LoVo (cell line): ENCODE results near the gene SNX20.

Experiments
- DNase-seq: peaks from one replicate; pipeline ENCODE4 v3.0.0-alpha.2; 2016; ENCODE audit warnings: low spot score

SNX20 gene

DNA sequence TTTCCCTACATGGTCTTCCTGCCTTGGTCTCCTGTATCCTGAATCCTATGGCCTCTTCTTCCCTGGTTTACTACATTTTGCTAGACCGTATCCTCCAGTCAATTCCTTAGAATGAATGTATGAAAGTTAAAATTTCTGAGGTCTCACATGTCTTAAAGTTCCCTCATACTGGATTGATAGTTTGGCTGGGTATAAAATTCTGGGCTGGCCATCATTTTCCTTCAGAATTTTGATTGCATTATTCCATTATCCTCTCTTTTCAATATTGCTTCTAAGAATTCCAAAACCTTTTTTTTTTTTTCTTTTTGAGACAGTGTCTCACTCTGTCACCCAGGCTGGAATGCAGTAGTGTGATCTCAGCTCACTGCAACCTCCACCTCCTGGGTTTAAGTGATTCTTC lies 23.1 kb upstream of the SNX20 start:
- no peak for DNase-seq

DNA sequence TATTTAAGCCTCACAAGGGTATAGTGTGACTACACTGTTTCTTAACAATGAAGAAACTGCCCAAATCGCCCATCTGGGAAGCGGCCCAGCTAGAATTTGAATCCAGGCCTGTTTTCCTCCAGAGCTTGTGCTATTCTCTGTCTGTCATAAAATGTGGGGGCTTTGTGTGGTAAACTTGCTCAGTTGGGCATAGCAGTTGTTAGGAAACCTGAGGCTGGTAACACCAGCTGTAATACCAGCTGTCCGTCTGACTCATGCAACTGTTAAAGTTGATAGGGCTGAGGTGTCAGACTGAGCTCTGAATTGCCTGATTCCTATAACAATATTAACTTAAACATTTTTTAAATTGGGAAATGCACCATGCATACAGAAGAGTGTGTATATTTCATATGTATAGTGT lies 21.6 kb upstream of the SNX20 start:
- no peak for DNase-seq

- no peak for DNase-seq
These were observed 18.4 kb upstream of the SNX20 start for GRCh38 chr16:50699326-50700159.

DNA sequence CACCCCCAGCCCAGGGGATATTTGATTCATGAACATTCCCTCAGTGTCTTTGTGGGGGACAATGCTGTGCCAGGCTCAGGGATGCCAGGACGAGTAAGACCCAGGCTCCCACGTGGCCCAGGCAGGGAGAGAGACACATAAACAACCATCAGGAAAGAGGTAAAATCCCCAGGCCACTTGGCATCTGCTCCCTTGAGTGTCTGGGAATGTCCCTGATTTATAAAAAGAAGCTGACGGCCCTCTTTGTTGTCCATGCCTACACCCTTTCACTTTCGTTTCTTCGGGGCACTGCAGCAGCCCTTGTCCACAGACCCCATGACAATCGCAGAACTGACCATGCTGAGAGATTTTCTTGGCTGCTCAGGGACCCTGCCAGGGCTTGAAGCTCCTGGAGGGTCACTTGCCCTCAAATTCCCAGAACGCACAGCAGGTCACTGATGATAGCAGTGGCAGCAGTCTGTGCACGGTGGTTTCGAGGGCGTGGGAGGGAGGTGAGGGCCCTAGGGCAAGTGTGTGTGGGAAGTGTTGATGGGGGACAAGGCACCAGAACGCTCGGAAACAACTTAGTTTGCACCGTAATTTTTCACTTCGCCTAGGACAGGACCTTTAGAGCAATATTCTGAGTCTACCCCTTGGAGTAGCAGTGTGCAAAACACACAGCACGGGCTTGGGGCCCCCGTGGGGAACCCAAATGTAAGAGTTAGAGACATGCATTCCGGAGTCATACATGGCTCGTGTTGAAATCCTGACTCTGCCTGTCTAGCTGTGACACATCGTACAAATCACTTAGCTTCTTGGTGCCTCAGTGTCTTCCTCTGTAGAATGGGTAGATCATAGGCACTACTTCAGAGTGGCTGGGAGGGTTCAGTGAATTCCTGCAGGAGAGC lies 17.0 kb upstream of the SNX20 start:
- DNase-seq, result no peak

- DNase-seq, result no peak
These were observed 16.3 kb upstream of the SNX20 start for GRCh38 chr16:50697421-50697715.

DNA sequence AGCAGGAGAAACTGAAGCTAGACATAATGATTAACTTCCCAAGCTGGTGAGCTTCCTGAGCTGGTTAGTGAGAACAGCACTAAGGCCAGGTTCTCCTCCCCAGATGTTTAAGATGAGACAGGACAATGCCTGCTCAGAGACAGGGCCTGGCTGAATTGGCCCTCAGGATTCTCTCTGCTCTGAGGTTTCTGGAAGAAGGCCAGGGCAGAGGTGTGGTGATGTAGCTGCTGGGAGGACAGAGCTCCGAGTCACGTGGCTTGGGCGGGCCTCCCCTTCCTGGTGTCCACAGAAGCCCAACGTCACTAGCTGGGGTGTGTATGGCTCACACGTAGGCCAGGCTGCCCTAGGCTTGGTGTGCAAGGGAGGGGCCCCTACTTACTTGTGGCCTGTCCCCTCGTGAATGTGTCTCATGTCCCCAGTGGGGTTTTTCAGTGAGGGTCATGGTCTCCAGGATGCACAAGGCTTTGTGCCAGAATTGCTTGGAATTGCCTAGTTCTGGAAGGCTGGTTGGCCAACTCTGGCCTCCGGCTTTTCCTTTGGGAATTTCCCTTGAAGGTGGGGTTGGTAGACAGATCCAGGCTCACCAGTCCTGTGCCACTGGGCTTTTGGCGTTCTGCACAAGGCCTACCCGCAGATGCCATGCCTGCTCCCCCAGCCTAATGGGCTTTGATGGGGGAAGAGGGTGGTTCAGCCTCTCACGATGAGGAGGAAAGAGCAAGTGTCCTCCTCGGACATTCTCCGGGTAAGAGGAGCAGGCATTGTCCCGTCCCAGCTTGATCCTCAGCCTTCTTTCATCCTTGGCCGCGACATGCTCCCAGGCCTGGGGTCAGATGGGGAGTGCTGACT lies 15.7 kb upstream of the SNX20 start:
- peak; percentile 77 for DNase-seq

DNA sequence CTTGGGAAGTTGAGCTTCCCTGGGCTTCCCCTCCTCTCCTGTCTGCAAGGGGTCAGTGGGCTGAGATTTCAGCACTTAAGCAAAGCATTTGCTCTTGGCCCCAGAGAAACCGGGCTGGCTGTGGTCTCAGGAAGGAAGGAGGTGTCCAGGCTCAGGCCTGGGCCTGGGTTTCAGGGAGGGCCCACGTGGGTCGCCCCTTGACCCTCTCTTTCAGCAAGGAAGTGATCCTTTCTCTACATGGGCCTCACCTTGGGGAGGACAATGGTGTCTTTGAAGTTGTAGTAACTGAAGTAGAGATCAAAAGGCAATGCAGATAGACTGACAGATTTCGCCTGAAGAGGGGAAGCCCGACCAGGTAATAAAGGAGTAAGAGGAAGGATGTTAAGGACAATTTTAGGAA lies 15.0 kb upstream of the SNX20 start:
- no peak for DNase-seq

GRCh38 chr16:50695017-50696000 lies 14.2 kb upstream of the SNX20 start:
- no peak for DNase-seq

DNA sequence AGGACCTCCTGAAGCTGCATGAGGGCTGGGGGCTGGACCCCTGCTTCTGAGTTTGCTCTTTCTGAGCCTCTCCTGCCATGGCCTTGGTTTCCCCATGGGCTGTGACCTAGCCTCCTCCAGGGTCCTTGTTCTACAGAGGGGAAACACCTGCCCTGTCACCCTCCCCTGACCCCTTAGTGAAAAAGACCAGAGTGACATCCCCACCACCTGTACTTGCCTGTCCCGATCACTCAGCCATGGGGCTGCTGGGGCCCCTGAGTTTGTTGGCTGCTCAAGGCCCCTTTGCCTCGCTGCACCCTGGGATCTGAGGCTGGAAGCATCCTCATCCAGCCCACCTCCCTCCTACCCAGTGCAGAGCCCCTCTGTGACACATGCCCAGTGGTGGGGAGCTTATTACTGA lies 13.1 kb upstream of the SNX20 start:
- DNase-seq, result no peak

GRCh38 chr16:50692999-50693781 lies 12.1 kb upstream of the SNX20 start, which contains the start of gene NOD2:
Gene NOD2 (plus strand): TSS chr16:50693606. CDS start chr16:50699496, 5,890 bp downstream.
- DNase-seq, result peak; percentile 20

- DNase-seq, result no peak
These were observed 11.5 kb upstream of the SNX20 start for GRCh38 chr16:50692644-50692998.

DNA sequence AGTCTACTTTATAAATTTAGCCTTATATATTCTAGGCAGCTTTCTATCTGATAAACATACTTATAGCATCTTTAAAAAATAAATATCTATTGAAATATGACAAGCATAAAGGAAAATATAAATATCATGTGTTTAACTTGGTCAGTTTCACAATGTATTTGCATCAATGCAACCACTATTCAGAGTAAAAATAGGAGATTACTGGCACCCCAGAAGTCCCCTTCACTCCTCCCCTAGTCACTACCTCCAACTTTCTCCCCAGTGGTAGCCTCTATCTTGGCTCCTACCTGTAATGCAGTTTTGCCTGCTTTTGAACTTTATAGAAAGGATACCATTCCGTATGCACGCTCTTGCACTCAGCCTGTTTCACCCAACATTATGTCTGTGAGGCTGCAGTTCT lies 9.1 kb upstream of the SNX20 start:
- no peak for DNase-seq

DNA sequence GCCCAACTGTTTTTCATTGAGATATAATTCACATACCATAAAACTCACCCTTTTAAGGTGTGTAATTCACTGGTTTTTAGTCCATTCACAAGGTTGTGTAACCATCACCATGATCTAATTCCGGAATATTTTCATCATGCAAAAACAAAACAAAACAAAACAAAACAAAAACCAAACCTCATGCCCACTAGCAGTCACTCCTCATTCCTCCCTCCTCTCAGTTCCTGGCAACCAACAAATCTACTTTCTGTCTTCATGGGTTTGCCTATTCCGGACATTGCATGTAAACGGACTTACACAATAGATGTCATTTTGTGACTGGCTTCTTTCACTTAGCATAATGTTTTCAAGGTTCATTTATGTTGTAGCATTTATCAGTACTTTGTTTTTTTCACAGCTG lies 7.8 kb upstream of the SNX20 start:
- no peak for DNase-seq

- no peak for DNase-seq
These were observed 7.0 kb upstream of the SNX20 start for GRCh38 chr16:50688083-50688482.

GRCh38 chr16:50685462-50686063 lies 4.5 kb upstream of the SNX20 start:
- no peak for DNase-seq

GRCh38 chr16:50684823-50685461 lies 3.8 kb upstream of the SNX20 start:
- DNase-seq, result no peak

DNA sequence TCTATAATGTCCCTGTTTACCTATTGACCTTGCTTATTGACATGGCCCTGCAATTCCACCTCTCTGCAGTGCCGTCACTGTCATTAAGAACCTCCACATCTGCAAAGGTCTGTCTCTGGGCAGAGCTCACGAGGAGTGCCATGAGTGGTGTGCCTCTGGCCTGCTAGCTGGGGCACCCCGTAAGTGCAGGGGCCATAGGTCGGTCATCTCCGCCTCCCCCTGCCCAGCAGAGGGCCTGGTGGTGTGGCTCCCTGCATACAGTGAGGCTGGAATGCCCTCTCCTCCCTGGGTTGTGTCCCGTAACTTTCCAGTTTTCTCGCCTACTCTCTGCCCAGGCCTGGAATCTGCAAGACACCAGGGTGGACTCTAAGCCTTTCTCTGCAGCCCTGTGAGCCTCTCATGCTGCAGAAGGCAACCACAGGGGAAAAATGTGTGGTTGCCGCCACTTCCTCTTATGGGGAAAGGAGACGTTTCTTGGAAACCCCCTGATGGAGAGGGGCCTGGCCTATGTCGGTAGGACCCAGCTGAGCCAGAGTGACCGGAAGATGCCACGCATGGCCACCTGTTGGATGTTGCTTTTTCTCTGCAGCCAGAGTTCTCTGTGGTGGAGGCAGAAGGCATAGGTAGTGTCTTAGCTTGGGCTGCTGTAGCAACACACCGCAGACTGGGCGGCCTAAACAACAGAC lies 2.7 kb upstream of the SNX20 start:
- no peak for DNase-seq

GRCh38 chr16:50680556-50680893 lies 587 bp downstream of the SNX20 start:
- DNase-seq, result no peak
